NB4 (cell line): ENCODE measurements around the gene CAMTA1.

Experiments
- DNase-seq: peaks from one replicate; pipeline ENCODE4 v3.0.0; 2010; ENCODE audit warnings: low read depth
- H3K4me3 ChIP-seq: one replicate; pipeline ENCODE4 v1.5.1; 2011; ENCODE audit warnings: mild to moderate bottlenecking, low read depth, low read length, moderate library complexity
- MYC ChIP-seq: IDR thresholded peaks from 2 replicates; pipeline ENCODE4 v1.6.1; 2011; ENCODE audit warnings: low read depth, low read length
- POLR2A ChIP-seq: IDR thresholded peaks from 2 replicates; pipeline ENCODE4 v1.6.1; 2011; ENCODE audit warnings: mild to moderate bottlenecking; ENCODE audit not compliant: insufficient read length; ENCODE audit errors: extremely low read depth
- TF ChIP-seq, protein P1 (sequence below): IDR thresholded peaks from one replicate; pipeline ENCODE4 v1.5.1; 2012; ENCODE audit warnings: low read depth, low read length
- TF ChIP-seq, protein P2 (sequence below): IDR thresholded peaks from 2 replicates; pipeline ENCODE4 v1.6.1; 2011; ENCODE audit warnings: low read depth, low read length

CAMTA1 gene

DNA sequence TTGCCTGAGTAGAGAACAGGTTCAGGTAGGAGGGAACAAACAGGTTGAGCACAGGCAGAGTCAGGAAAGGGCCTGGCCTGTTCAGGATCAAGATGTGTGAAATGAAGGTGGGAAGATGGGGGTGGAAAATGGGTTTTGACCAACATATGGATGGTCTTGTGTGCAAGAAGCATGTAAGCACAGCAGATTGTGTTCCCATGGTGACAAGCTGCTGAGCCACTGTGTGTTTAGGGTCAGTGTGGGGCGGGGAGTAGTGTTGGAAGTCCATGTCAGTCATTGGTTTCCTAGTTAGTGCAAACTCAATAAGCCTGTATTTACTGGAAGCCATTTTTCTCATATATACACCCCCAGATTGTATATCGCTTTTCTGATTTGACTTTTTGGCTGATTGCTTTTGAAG lies 111.9 kb downstream of the CAMTA1 start:
- TF ChIP-seq POLR2A (no peak), MYC (no peak)
- TF ChIP-seq, protein P1, sequence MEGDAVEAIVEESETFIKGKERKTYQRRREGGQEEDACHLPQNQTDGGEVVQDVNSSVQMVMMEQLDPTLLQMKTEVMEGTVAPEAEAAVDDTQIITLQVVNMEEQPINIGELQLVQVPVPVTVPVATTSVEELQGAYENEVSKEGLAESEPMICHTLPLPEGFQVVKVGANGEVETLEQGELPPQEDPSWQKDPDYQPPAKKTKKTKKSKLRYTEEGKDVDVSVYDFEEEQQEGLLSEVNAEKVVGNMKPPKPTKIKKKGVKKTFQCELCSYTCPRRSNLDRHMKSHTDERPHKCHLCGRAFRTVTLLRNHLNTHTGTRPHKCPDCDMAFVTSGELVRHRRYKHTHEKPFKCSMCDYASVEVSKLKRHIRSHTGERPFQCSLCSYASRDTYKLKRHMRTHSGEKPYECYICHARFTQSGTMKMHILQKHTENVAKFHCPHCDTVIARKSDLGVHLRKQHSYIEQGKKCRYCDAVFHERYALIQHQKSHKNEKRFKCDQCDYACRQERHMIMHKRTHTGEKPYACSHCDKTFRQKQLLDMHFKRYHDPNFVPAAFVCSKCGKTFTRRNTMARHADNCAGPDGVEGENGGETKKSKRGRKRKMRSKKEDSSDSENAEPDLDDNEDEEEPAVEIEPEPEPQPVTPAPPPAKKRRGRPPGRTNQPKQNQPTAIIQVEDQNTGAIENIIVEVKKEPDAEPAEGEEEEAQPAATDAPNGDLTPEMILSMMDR = no peak
- TF ChIP-seq, protein P2, sequence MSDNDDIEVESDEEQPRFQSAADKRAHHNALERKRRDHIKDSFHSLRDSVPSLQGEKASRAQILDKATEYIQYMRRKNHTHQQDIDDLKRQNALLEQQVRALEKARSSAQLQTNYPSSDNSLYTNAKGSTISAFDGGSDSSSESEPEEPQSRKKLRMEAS = no peak
- DNase-seq = no peak
- H3K4me3 ChIP-seq = no peak overlapping the region

DNA sequence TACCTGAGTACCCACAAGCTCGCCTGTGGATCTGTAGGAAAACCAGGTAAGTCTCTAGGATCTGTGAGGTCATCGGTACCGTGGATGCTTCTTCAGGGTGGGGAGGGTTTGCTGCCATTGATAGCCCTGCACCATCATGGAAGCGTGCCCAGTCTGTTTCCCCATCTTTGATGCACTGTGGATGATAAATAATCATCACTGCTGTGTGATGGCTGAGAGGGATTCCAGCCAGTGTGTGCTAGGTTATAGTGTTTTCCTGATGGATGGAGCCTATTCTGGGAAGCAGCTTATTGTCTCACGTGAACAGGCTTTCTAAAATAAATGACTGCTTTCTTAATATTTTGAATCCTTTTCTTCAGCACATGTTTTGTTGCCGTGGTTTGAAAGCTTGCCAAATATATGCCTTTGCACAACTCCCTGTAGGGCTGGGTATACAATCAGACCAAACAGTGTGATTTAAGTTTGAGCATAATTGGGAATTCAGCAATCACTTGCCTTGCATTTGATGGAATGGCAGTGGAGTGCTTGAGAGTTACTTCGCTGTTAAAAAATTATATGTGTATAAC lies 113.8 kb downstream of the CAMTA1 start:
- TF ChIP-seq, protein P1 = no peak
- TF ChIP-seq MYC (no peak), POLR2A (no peak)
- TF ChIP-seq, protein P2 = no peak
- no peak for DNase-seq
- H3K4me3 ChIP-seq = no peak overlapping the region

DNA sequence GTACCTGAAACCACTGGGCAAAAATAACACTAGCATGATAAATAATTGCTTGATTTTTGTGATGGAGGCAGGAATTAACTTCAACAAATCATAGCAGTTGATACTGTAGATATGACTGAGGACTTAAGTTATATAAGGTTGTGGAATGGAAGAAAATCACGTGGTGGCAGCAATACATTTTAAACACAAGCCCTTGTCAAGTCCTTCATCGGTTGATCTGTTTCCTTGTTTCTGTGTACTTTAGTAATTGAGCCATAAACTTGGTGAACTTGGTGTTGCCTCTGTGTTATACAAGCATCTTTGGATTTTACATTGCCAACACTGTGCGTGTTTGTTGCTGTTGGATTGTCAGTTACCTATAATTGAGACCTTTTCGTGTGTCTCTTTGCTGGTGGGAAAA lies 114.4 kb downstream of the CAMTA1 start:
- no peak overlapping the region for H3K4me3 ChIP-seq
- DNase-seq = no peak
- TF ChIP-seq, protein P1 = no peak
- TF ChIP-seq MYC (no peak), POLR2A (no peak)

DNA sequence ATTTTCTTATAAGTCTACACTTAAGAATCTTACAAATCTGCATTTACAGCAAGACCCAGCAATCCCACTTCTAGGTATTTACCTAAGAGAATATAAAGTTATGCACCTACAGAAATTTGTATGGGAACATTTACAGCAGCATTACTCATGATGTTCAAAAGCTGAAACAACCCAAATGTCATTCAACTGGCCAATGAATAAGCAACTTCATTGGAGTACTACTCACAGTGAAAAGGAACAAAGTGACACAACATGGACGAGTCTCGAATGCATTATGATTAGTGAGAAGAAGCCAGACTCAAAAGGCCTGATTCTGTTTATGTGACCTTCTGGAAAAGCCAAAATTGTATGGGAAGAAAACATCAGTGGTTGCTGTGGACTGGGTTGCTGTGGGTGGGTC lies 116.9 kb downstream of the CAMTA1 start:
- no peak for TF ChIP-seq MYC
- TF ChIP-seq, protein P2 = no peak
- TF ChIP-seq, protein P1 = no peak
- no peak for TF ChIP-seq POLR2A
- no peak for DNase-seq
- H3K4me3 ChIP-seq = no peak overlapping the region

DNA sequence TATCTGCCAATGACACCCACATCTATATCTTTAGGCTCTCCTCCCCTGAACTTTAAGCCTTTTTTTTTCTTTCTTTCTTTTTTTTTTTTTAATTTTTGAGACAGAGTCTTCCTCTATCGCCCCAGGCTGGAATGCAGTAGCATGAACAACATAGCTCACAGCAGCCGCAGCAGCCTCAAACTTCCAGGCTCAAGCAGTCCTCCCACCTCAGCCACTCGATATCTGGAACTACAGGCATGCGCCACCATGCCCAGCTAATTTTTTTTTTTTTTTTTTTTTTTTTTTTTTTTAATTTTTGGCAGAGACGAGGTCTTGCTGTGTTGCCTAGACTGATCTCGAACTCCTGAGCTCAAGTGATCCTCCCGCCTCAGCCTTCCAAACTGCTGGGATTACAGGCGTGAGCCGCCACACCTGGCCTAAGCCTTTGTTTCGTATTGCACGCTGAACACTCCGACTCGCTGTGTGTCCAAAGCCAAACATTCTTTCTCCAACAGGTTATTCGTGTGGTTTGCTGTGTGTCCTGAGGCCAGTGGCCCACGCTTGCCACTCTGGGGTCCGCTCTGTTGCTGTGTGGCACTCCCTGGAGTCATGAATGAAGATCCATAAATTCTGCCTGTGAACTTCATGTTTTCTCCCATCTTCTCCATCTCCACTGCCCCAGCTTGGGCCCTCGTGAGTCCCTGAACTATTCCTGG lies 119.4 kb downstream of the CAMTA1 start:
- H3K4me3 ChIP-seq = no peak overlapping the region
- DNase-seq = no peak
- TF ChIP-seq MYC (no peak), POLR2A (no peak)
- TF ChIP-seq, protein P2 = no peak
- TF ChIP-seq, protein P1 = no peak

DNA sequence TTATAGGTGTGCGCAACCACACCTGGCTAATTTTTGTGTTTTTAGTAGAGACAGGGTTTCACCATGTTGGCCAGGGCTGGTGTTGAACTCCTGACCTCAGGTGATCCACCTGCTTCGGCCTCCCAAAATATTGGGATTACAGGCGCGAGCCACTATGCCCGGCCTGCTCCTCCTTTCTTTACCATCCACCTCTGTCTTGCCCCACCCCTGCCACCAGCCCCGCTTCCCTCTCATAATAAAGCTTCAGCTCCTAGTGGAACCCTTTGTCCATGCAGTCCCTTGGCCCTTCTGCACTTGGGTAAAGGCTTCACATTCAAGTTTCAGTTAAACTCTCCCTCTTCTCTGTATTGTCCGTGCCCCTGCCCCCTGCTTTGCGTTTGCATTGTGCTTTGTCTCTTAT lies 120.1 kb downstream of the CAMTA1 start:
- TF ChIP-seq POLR2A = no peak
- TF ChIP-seq MYC = no peak
- TF ChIP-seq, protein P2 = no peak
- TF ChIP-seq, protein P1 = no peak
- H3K4me3 ChIP-seq = no peak overlapping the region
- DNase-seq = no peak
